MM.1S (cell line): Measurements from ENCODE around the gene FBXL5.

Experiments used
- DNase-seq: peaks from one replicate; pipeline ENCODE4 v3.0.0-alpha.2; 2015
- H2AFZ ChIP-seq: fragments of 300-600 bp; sonication (generic); 2 replicates; pipeline ENCODE4 v1.6.0; 2016; ENCODE audit warnings: antibody characterized with exemption, low read length
- H3F3A ChIP-seq: fragments of 300-600 bp; sonication (generic); 2 replicates; pipeline ENCODE4 v1.6.1; 2016; ENCODE audit warnings: mild to moderate bottlenecking, antibody characterized with exemption, low read length, moderate library complexity, mixed read lengths; ENCODE audit not compliant: insufficient read depth
- H3K27ac ChIP-seq: fragments of 300-600 bp; sonication (generic); 2 replicates; pipeline ENCODE4 v1.5.1; 2016; ENCODE audit warnings: mild to moderate bottlenecking, low read length
- H3K27me3 ChIP-seq: fragments of 300-600 bp; sonication (generic); replicated peaks from 2 replicates; pipeline ENCODE4 v1.6.0; 2016; ENCODE audit warnings: low read length; ENCODE audit not compliant: insufficient read depth
- H3K36me3 ChIP-seq: fragments of 300-600 bp; sonication (generic); replicated peaks from 2 replicates; pipeline ENCODE4 v1.6.1; 2016; ENCODE audit warnings: mild to moderate bottlenecking, low read length, mixed read lengths; ENCODE audit not compliant: insufficient read depth
- H3K4me1 ChIP-seq: fragments of 300-600 bp; sonication (generic); 2 replicates; pipeline ENCODE4 v1.6.1; 2016; ENCODE audit warnings: low read length, mixed read lengths
- H3K4me2 ChIP-seq: fragments of 300-600 bp; sonication (generic); 2 replicates; pipeline ENCODE4 v1.6.0; 2016; ENCODE audit warnings: low read depth, low read length
- H3K4me3 ChIP-seq: fragments of 300-600 bp; sonication (generic); 2 replicates; pipeline ENCODE4 v1.5.1; 2016; ENCODE audit warnings: low read length, mixed read lengths
- H3K79me2 ChIP-seq: fragments of 300-600 bp; sonication (generic); 2 replicates; pipeline ENCODE4 v1.6.1; 2016; ENCODE audit warnings: mixed run types, low read length, mixed read lengths
- H3K9ac ChIP-seq: fragments of 300-600 bp; sonication (generic); 2 replicates; pipeline ENCODE4 v1.6.1; 2016; ENCODE audit warnings: low read length, mixed read lengths
- H3K9me2 ChIP-seq: fragments of 300-600 bp; sonication (generic); replicated peaks from 2 replicates; pipeline ENCODE4 v1.6.1; 2016; ENCODE audit warnings: mild to moderate bottlenecking, low read length, mixed read lengths; ENCODE audit not compliant: insufficient read depth
- H3K9me3 ChIP-seq: fragments of 300-600 bp; sonication (generic); replicated peaks from 2 replicates; pipeline ENCODE4 v1.6.1; 2016; ENCODE audit warnings: mild to moderate bottlenecking, low read length, mixed read lengths; ENCODE audit not compliant: insufficient read depth
- H4K20me1 ChIP-seq: fragments of 300-600 bp; sonication (generic); 2 replicates; pipeline ENCODE4 v1.6.1; 2016; ENCODE audit warnings: mild to moderate bottlenecking, low read length, moderate library complexity, mixed read lengths; ENCODE audit not compliant: insufficient read depth
- CTCF ChIP-seq: fragments of 300-600 bp; sonication (generic); IDR thresholded peaks from 2 replicates; pipeline ENCODE4 v1.5.1; 2016; ENCODE audit warnings: antibody characterized with exemption, low read length, mixed read lengths
- EZH2 ChIP-seq: fragments of 300-600 bp; sonication (generic); optimal IDR thresholded peaks from 2 replicates; pipeline ENCODE3; 2017; ENCODE audit warnings: low read depth, mild to moderate bottlenecking, antibody characterized with exemption, low read length, mixed read lengths
- EZH2phosphoT487 ChIP-seq: fragments of 300-600 bp; sonication (generic); IDR thresholded peaks from 2 replicates; pipeline ENCODE4 v1.6.1; 2018; ENCODE audit warnings: antibody characterized with exemption, low read length

FBXL5 gene

GRCh38 chr4:15691346-15692135 is 36.4 kb upstream of the FBXL5 start:
- no peaks in the 10 kb centered on the region for H3K79me2 ChIP-seq
- H3F3A ChIP-seq, result no peaks in the 10 kb centered on the region
- H3K36me3 ChIP-seq, result no peaks in the 10 kb centered on the region; the same call in 1 of the 2 replicates
- DNase-seq, result no peak
- TF ChIP-seq CTCF (no peak), EZH2 (no peak)
- H4K20me1 ChIP-seq, result no peaks in the 10 kb centered on the region
- no peak overlapping the region for H3K9ac ChIP-seq
- no peak overlapping the region for H3K27ac ChIP-seq
- H3K9me2 ChIP-seq, result no peaks in the 10 kb centered on the region
- H3K27me3 ChIP-seq, result no peaks in the 10 kb centered on the region
- H3K4me2 ChIP-seq, result no peak overlapping the region
- no peaks in the 10 kb centered on the region for H3K9me3 ChIP-seq
- no peak overlapping the region for H3K4me3 ChIP-seq
- H3K4me1 ChIP-seq, result no peaks in the 10 kb centered on the region
- no peak overlapping the region for H2AFZ ChIP-seq

GRCh38 chr4:15690020-15690809 is 35.1 kb upstream of the FBXL5 start:
- no peak overlapping the region for H3K4me3 ChIP-seq
- no peaks in the 10 kb centered on the region for H3K27me3 ChIP-seq
- TF ChIP-seq EZH2phosphoT487 (no peak), CTCF (no peak), EZH2 (no peak)
- no peaks in the 10 kb centered on the region for H3K4me1 ChIP-seq
- H3K9ac ChIP-seq, result no peak overlapping the region
- H3K4me2 ChIP-seq, result no peak overlapping the region
- no peaks in the 10 kb centered on the region for H4K20me1 ChIP-seq
- H3K9me3 ChIP-seq, result no peaks in the 10 kb centered on the region
- no peak overlapping the region for H3K27ac ChIP-seq
- H2AFZ ChIP-seq, result no peak overlapping the region
- no peaks in the 10 kb centered on the region; the same call in 1 of the 2 replicates for H3K36me3 ChIP-seq
- DNase-seq, result no peak
- H3K9me2 ChIP-seq, result no peaks in the 10 kb centered on the region
- no peaks in the 10 kb centered on the region for H3K79me2 ChIP-seq
- no peaks in the 10 kb centered on the region for H3F3A ChIP-seq

GRCh38 chr4:15689540-15689939 is 34.4 kb upstream of the FBXL5 start:
- TF ChIP-seq EZH2phosphoT487 (no peak), CTCF (no peak), EZH2 (no peak)

More at GRCh38 chr4:15689540-15689939, 34.4 kb upstream of the FBXL5 start:
- Histone ChIP-seq H3K79me2 (no peaks in the 10 kb centered on the region), H3K4me1 (no peaks in the 10 kb centered on the region), H4K20me1 (no peaks in the 10 kb centered on the region), H3K36me3 (no peaks in the 10 kb centered on the region; the same call in 1 of the 2 replicates), H3K9me2 (no peaks in the 10 kb centered on the region), H3K27ac (no peak overlapping the region), H2AFZ (no peak overlapping the region), H3K9me3 (no peaks in the 10 kb centered on the region), H3K9ac (no peak overlapping the region), H3K27me3 (no peaks in the 10 kb centered on the region), H3K4me3 (no peak overlapping the region), H3K4me2 (no peak overlapping the region), H3F3A (no peaks in the 10 kb centered on the region)
- DNase-seq, result no peak
